Stimulated activated CD4-positive, alpha-beta T cell treated with anti-CD3 and anti-CD28 coated beads, Interleukin-12 subunit alpha, Interleukin-12 subunit beta, amount 100 ng/mL, for 24 hours (primary cell): ENCODE results near the gene FZD10.

ENCODE experiments used
- DNase-seq, 2 experiments: peaks; one replicate each; pipeline ENCODE4 v3.0.0-alpha.2; 2020; ENCODE audit warnings: low read depth in 2 of 2

Gene FZD10

DNA sequence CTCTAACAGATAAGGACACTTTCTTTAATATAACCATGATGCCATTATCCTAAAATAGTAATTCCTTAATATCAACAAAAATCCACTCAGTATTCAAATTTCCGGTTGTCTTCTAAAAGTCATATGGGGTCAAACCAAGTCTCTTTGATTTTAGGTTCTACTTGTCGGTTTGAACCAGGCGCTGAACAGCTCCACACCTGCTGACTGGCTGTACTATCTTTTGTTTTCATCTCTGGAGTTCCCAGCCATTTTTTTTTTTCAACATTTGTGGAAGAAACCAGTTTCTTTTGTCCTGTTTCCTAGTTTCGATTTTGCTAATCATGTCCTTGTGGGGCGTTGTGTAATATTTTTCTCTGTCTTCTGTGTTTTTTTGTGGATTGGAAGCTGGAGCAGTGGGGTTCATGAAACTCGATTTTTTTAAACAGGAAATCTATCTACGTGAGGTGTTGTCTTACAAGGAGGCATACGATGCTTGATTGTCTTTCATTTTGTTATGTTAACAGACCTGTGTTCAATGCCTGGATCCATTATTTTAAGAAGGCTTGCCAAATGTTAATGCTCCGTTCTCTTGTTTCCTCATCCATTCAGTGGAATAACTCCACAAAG is 50.2 kb downstream of the FZD10 start:
- no peak for DNase-seq

DNA sequence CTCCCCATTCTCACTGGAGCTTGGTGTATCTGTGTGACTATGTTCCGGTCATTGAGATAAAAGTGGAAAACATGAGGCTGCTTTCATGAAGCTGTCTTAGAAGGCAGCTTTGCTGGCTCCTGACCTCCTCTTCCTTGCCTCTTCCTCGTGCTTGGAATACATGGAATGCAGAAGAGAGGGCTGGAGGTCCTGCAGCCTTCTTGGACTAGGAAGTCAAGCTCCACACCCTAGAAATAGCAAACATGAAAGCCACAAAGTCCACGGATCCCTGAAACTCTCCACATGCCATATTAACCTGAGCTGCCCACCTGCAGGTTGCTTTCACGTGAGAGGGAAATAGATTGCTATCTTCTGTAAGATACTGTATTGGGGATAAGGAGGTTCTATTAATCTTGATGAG is 51.0 kb downstream of the FZD10 start:
- DNase-seq, result no peak

DNA sequence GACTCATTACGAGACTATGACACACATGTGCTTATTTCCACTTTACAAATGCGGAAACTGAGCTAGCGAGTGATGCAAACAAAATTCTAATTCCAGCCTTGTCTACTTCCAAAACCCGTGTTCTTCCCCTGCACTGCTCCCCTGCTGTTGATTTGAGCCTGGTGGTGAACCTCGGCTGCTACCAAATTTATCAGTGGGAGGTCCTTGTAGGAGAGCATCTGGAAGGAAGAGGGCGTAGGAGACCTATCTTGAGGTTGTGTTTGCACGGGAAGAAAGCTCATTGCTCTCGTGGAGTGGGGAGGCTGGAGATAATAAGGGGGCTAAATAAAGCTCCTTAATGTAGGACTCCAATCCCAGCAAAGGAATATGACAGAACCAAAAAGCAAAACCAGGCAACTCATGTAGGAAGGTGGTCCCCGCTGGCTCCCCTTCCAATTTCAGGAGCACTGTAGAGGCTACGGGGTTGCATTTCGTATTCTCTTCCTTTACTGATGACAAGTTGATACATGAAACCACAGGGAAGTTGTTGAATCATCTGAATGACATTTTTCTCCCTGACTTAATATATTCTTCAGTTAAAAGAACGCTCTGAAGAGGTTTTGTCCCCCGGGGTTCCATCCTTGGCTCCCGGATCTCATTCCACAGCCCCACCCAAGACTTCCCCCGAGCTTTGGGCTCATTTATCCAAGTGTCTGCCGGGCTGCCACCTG is 52.6 kb downstream of the FZD10 start:
- no peak for DNase-seq
